ENCODE data around the gene CD209. TPM values are rescaled to one million over a fixed set of nuclear protein-coding genes. Genes with fewer than 3 reads are reported as not detected.

CD209 gene
- polyA plus RNA-seq, 3 donors from 2014 or later = not detected

Other genes with a start within 250 kb of the CD209 start
- gene ZNF358, start 231.4 kb downstream of the CD209 start, polyA plus RNA-seq = 1 to 10 TPM; 1.3 to 3.1 (median 1.8) TPM
- 10 to 100 TPM in 1 of 3 donors, 1 to 10 TPM in 2; 6.6 to 17.1 (median 9.5) TPM for gene MCOLN1, start 224.9 kb downstream of the CD209 start, polyA plus RNA-seq
- gene PNPLA6, start 211.8 kb downstream of the CD209 start, polyA plus RNA-seq = 10 to 100 TPM in 1 of 3 donors, 1 to 10 TPM in 2; 4.9 to 17.5 (median 9.8) TPM
- not detected for gene CAMSAP3, start 151.7 kb downstream of the CD209 start, polyA plus RNA-seq
- gene XAB2, start 118.0 kb downstream of the CD209 start, polyA plus RNA-seq = 10 to 100 TPM in 2 of 3 donors, 1 to 10 TPM in 1; 5.5 to 13.3 (median 12.4) TPM
- gene PET100, start 117.7 kb downstream of the CD209 start, polyA plus RNA-seq = 100 to 1,000 TPM; 107 to 376 (median 255) TPM
- under 1 TPM in 1 of 3 donors, not detected in 2; 0.58 TPM for gene PCP2, start 113.8 kb downstream of the CD209 start, polyA plus RNA-seq
- gene STXBP2, start 110.4 kb downstream of the CD209 start, polyA plus RNA-seq = 100 to 1,000 TPM in 2 of 3 donors, 10 to 100 TPM in 1; 73.7 to 115 (median 100) TPM
- gene RETN, start 78.5 kb downstream of the CD209 start, polyA plus RNA-seq = 1 to 10 TPM in 1 of 3 donors, not detected in 2; 1.4 TPM
- under 1 TPM in 1 of 3 donors, not detected in 2; 0.14 TPM for gene MCEMP1, start 70.4 kb downstream of the CD209 start, polyA plus RNA-seq
- gene TRAPPC5, start 66.7 kb downstream of the CD209 start, polyA plus RNA-seq = 100 to 1,000 TPM; 109 to 217 (median 115) TPM
- gene FCER2, start 45.4 kb downstream of the CD209 start, polyA plus RNA-seq = under 1 TPM in 2 of 3 donors, not detected in 1; 0.29 to 0.50 TPM
- under 1 TPM in 1 of 3 donors, not detected in 2; 0.43 TPM for gene CLEC4G, start 15.4 kb downstream of the CD209 start, polyA plus RNA-seq
- not detected for gene CLEC4M, start 15.7 kb upstream of the CD209 start, polyA plus RNA-seq
- 1 to 10 TPM; 1.6 to 5.1 (median 2.7) TPM for gene EVI5L, start 82.7 kb upstream of the CD209 start, polyA plus RNA-seq
- gene PRR36, start 126.9 kb upstream of the CD209 start, polyA plus RNA-seq = not detected
- not detected for gene LRRC8E, start 141.0 kb upstream of the CD209 start, polyA plus RNA-seq
- gene MAP2K7, start 156.3 kb upstream of the CD209 start, polyA plus RNA-seq = 1 to 10 TPM; 2.0 to 4.4 (median 2.7) TPM
- gene TGFBR3L, start 167.3 kb upstream of the CD209 start, polyA plus RNA-seq = under 1 TPM in 1 of 3 donors, not detected in 2; 0.86 TPM
- 10 to 100 TPM; 15.6 to 31.1 (median 17.0) TPM for gene SNAPC2, start 172.8 kb upstream of the CD209 start, polyA plus RNA-seq
- not detected for gene CTXN1, start 178.6 kb upstream of the CD209 start, polyA plus RNA-seq
- 10 to 100 TPM; 12.7 to 22.1 (median 14.7) TPM for gene TIMM44, start 196.1 kb upstream of the CD209 start, polyA plus RNA-seq

All from immature natural killer cell (primary cell).